SH-SY5Y (cell line): ENCODE results near the gene KCTD20.

Experiments used
- GATA2 ChIP-seq: IDR thresholded peaks from 2 replicates; pipeline ENCODE4 v1.6.1; 2011; ENCODE audit warnings: mild to moderate bottlenecking, low read depth, low read length
- GATA3 ChIP-seq: IDR thresholded peaks from 2 replicates; pipeline ENCODE4 v1.6.1; 2011; ENCODE audit warnings: low read depth, mild to moderate bottlenecking, low read length, moderate library complexity

GRCh38 chr6:36489426-36489825 lies 46.6 kb downstream of the KCTD20 start:
- TF ChIP-seq GATA2, result no peak
- TF ChIP-seq GATA3, result no peak
